Epithelial cell of esophagus (primary cell): ENCODE measurements around the gene FBXO21.
"Not testable (repeated sequence)": the region's sequence is repeated elsewhere in the genome, so short reads cannot be mapped to it uniquely, and the experiment has no call there.

ENCODE experiments used
- DNase-seq: peaks from one replicate; pipeline ENCODE4 v3.0.0; 2010; ENCODE audit warnings: low read depth
- H3K4me3 ChIP-seq: 2 replicates; pipeline ENCODE4 v1.5.1; 2011; ENCODE audit warnings: mild to moderate bottlenecking, low read length, control low read depth
- TF ChIP-seq, protein P1 (sequence below): IDR thresholded peaks from 2 replicates; pipeline ENCODE4 v1.5.1; 2011; ENCODE audit warnings: low read depth, mild to moderate bottlenecking, low read length, control low read depth, inconsistent platforms; ENCODE audit not compliant: insufficient read depth; ENCODE audit errors: missing control alignments

Gene FBXO21

DNA sequence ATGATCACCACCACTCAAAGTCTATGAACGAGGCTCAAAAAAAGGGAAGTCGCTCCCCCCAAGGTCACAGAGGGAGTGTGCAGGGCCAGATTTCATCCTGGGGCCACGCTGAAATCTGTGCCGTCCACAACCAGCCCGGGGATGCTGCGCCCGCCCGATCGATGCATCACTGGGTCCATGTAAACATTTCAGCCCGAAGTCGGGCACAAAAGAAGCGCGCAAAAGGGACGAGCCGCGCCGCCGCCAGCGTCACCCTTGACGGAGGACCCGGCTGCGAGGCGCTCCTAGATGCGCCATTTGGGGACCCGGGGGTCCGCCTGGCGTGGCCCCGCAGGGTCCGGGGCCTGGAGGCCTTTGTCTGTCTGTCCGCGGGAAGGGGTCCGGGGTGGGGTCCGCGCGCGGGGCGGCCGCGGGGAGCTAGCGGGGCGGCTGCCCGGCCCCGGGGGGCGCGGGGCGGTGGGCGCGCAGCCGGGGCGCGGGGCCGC, 503 bp downstream of the FBXO21 start:
- DNase-seq, result peak; percentile 41
- H3K4me3 ChIP-seq, result peak overlapping the region; percentile 81
- TF ChIP-seq, protein P1, sequence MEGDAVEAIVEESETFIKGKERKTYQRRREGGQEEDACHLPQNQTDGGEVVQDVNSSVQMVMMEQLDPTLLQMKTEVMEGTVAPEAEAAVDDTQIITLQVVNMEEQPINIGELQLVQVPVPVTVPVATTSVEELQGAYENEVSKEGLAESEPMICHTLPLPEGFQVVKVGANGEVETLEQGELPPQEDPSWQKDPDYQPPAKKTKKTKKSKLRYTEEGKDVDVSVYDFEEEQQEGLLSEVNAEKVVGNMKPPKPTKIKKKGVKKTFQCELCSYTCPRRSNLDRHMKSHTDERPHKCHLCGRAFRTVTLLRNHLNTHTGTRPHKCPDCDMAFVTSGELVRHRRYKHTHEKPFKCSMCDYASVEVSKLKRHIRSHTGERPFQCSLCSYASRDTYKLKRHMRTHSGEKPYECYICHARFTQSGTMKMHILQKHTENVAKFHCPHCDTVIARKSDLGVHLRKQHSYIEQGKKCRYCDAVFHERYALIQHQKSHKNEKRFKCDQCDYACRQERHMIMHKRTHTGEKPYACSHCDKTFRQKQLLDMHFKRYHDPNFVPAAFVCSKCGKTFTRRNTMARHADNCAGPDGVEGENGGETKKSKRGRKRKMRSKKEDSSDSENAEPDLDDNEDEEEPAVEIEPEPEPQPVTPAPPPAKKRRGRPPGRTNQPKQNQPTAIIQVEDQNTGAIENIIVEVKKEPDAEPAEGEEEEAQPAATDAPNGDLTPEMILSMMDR, result no peak

DNA sequence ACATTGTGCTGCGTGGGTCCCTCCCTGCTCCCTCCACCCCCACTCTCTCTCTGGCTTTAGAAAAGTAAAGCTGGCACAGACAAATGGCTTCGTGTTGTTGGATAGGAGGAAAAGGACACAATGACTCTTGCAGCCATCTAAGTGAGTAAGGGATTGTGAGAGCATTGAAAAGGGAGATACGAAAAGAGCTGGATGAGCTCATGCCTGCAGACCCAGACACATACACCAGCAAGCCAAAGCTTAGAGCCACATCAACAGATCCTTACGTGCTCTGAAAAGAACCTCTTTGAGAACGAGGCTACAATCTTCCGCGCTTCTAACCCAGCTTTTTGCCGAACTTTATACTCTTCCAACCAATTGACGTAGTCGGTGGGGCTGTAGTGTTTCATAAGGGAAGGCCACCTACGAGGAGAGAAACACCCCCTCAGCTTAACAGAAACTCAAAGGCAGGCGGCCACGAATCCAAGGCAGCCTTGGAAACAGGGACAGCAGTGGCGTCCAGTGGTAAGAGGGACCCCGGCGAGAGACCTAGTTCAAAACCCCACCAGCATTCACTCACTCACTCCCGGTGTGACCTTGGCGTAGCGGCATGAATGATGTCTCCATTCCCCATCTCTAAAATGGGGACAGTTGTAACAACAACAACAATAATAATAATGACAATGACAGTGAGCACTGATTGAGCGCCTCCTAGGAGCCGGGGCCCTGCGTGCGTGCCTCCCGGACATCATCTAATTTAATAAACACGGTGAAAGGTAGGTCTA, 1.1 kb downstream of the FBXO21 start:
- TF ChIP-seq, protein P1, result peak; percentile 1
- H3K4me3 ChIP-seq, result peak overlapping the region; percentile 81
- peak; percentile 44 for DNase-seq

DNA sequence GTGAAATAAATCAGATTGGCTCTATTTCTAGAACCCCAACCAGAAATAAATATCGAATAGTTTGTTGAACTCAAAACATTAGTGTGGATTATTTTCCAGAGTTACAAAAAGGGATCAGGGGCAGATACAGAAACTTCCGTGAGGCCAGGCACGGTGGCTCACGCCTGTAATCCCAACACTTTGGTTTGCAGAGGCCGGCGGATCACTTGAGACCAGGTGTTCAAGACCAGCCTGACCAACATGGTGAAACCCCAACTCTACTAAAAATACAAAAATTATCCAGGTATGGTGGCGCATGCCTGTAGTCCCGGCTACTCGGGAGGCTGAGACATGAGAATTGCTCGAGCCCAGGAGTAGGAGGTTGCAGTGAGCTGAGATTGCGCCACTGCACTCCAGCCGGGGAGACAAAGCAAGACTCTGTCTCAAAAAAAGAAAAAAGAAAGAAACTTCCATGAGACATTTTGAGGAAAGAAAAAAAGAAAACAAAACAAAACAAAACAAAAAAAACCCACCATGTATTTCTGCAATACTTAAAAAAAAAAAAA, 2.1 kb downstream of the FBXO21 start:
- DNase-seq, result no peak
- TF ChIP-seq, protein P1, result no peak
- H3K4me3 ChIP-seq, result no peak overlapping the region

DNA sequence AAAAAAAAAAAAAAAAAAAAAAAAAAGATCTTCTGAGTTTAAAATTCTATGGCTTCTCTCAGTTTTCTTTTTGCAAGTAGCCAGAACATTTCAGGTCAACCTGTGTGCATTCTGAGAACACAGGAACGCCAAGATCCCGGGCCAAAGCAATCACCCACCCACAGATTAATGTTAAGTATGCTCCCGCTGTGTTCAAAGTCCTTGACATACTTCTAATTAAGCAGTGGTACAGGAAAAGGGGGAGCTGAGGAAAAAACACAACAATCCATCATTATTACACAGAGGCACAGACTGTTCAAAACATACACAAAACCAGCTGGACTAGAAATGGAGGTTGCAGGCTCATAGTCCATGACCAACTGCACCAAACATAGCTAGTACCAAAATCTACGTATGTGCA, 2.8 kb downstream of the FBXO21 start:
- H3K4me3 ChIP-seq, result no peak overlapping the region
- TF ChIP-seq, protein P1, result no peak
- DNase-seq, result no peak

DNA sequence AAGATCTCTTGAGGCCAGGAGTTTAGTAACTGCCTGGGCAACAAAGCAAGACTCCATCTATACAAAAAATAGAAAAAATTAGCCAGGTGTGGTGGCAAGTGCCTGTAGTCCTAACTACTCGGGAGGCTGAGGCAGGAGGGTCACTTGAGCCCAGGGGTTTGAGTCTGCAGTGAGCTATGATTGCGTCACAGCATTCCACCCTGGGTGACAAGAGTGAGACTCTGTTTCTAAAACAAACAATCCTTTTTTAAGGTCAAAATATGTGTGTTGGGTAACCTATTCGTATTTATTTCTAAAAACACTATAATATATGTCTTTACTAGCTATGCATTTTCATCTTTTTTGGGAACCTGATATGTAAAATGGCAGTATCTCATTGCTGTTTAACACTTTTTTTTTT, 7.4 kb downstream of the FBXO21 start:
- no peak overlapping the region for H3K4me3 ChIP-seq
- no peak for DNase-seq
- TF ChIP-seq, protein P1, result no peak

DNA sequence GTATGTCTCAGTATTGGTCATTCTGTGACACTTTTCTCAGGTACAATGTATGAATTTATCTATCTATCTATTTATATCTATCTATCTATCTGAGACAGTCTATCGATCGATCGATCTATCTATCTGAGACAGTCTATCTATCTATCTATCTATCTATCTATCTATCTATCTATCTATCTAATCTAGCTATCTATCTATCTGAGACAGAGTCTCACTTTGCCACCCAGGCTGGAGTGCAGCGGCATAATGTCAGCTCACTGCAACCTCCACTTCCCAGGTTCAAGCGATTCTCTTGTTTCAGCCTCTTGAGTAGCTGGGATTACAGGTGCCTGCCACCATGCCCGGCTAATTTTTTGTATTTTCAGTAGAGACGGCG, 8.8 kb downstream of the FBXO21 start:
- not testable (repeated sequence) for H3K4me3 ChIP-seq, DNase-seq

DNA sequence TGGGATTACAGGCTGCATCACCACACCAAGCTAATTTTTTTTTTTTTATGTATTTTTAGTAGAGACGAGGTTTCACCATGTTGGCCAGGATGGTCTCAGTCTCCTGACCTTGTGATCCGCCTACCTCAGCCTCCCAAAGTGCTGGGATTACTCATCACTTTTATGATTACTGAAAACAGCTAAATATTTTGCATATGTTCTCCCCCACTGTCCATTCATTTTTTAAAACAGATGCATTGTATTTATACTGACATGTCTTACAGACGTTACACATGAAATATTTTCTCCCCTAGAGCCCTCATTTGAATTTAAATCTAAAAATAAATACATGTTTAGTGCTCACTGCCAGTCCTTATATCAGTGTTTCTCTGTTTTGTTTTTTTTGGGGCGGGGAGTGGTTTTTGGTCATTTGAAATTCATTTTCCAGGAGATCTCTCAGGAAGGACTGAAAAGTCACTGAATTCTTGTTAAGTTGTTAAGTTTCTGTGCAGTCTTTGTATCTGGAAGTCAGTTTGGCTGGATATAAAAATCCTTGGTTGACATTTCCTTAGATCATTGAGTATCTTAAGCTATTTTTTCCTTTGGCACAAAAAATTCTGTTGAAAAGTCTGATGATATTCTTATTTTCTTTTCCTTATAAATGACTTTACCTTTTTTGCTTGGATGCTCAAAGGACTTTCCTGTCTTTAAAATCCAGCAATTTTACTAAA, 9.4 kb downstream of the FBXO21 start:
- DNase-seq, result no peak
- H3K4me3 ChIP-seq, result no peak overlapping the region
- TF ChIP-seq, protein P1, result no peak
